Vagina (tissue), 2 donors: ENCODE measurements around the gene FAM228A.

ENCODE experiments used
- POLR2A ChIP-seq, 2 donors: fragments of 450-650 bp; IDR thresholded peaks; one replicate each; pipeline ENCODE4 v1.6.1; 2017; ENCODE audit warnings: antibody characterized with exemption in 2 of 2, mild to moderate bottlenecking in 2 of 2, moderate library complexity in 2 of 2
- POLR2AphosphoS5 ChIP-seq, 2 donors: sonication (generic); formaldehyde crosslinking; IDR thresholded peaks; one replicate each; pipeline ENCODE4 v1.9.0; 2017; ENCODE audit warnings: antibody characterized with exemption in 2 of 2, mild to moderate bottlenecking in 2 of 2, low read depth in 1 of 2; ENCODE audit not compliant: insufficient read depth in 1 of 2
- TF ChIP-seq, protein P1 (sequence below), 3 experiments: fragments of 450-650 bp in 2 of 3; fragments of 200-600 bp in 1 of 3; sonication (generic) in 1 of 3; IDR thresholded peaks; one replicate each; pipeline ENCODE4 v1.5.1; 2017 to 2019; ENCODE audit warnings: antibody characterized with exemption in 3 of 3, mild to moderate bottlenecking in 2 of 3, moderate library complexity in 2 of 3

DNA sequence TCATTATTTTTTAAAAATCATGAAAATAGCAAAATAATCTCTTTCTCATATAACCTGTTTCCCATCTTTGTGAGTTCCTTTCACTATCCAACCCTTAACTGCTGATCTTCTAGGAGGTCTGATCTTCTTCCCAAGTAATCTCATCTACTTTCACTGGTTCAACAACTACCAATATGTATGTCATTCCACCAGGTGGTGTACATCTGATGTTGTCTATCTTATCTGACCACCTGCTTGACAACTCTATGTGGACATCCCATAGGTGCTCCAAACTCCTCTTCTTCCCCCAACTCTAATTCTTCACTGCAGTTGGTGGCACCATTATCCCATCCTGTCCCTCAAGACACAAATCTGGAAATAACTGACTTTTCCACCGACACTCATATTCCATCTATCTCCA, 62.5 kb downstream of the FAM228A start:
- TF ChIP-seq, protein P1, sequence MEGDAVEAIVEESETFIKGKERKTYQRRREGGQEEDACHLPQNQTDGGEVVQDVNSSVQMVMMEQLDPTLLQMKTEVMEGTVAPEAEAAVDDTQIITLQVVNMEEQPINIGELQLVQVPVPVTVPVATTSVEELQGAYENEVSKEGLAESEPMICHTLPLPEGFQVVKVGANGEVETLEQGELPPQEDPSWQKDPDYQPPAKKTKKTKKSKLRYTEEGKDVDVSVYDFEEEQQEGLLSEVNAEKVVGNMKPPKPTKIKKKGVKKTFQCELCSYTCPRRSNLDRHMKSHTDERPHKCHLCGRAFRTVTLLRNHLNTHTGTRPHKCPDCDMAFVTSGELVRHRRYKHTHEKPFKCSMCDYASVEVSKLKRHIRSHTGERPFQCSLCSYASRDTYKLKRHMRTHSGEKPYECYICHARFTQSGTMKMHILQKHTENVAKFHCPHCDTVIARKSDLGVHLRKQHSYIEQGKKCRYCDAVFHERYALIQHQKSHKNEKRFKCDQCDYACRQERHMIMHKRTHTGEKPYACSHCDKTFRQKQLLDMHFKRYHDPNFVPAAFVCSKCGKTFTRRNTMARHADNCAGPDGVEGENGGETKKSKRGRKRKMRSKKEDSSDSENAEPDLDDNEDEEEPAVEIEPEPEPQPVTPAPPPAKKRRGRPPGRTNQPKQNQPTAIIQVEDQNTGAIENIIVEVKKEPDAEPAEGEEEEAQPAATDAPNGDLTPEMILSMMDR (IDR thresholded peaks at IDR 0.05), result no peak
- TF ChIP-seq POLR2AphosphoS5 (IDR thresholded peaks at IDR 0.05; ENCODE audit: insufficient read depth in 1 of 2, low read depth in 1 of 2) (no peak), POLR2A (IDR thresholded peaks at IDR 0.05) (no peak)
